Measurements from ENCODE around the gene ETV6. TPM values are rescaled to one million over a fixed set of nuclear protein-coding genes. Genes with fewer than 3 reads are reported as not detected.

Gene ETV6
- polyA plus RNA-seq, 1 donor (not counting 4 experiments of a cell fraction or from before 2014, with no cell fraction given), result 5.3 TPM

- Histone ChIP-seq H3K4me3 (ENCODE audit: control insufficient read depth in 2 of 3, extremely low read depth in 1 of 3, insufficient read depth in 2 of 3, low read depth in 1 of 3, low read length in 3 of 3) (no peak overlapping the region), H3K36me3 (ENCODE audit: control insufficient read depth in 2 of 2, extremely low read depth in 1 of 2, insufficient read depth in 2 of 2, low read length in 2 of 2) (no peaks in the 10 kb centered on the region), H4K20me1 (ENCODE audit: control insufficient read depth, extremely low read depth, insufficient read depth, low read length) (no peaks in the 10 kb centered on the region), H3K9ac (ENCODE audit: control insufficient read depth, extremely low read depth, insufficient read depth, low read length) (no peak overlapping the region), H2AFZ (ENCODE audit: control insufficient read depth, low read length) (no peak overlapping the region), H3K4me2 (ENCODE audit: control insufficient read depth, extremely low read depth, insufficient read depth, low read depth, low read length) (no peak overlapping the region), H3K27ac (ENCODE audit: control insufficient read depth, insufficient read depth, low read length) (no peak overlapping the region), H3K9me3 (ENCODE audit: control insufficient read depth, low read depth, low read length) (no peaks in the 10 kb centered on the region), H3K79me2 (ENCODE audit: control insufficient read depth, insufficient read depth, low read length) (no peaks in the 10 kb centered on the region), H3K9me1 (ENCODE audit: control insufficient read depth, extremely low read depth, insufficient read depth, low read length) (no peaks in the 10 kb centered on the region), H3K27me3 (ENCODE audit: control insufficient read depth, extremely low read depth, insufficient read depth, low read length) (no peaks in the 10 kb centered on the region), H3K4me1 (ENCODE audit: control insufficient read depth, extremely low read depth, insufficient read depth, low read length) (peaks cover 14% of the 10 kb centered on the region)
- no peak for FAIRE-seq
- dilution Hi-C loops (cut with MboI; ENCODE audit: extremely low pct_ligation_motif_present, low sequenced_read_pairs), result no loop called here
- TF ChIP-seq CTCF (optimal IDR thresholded peaks at IDR 0.05 in 1 of 3, IDR thresholded peaks at IDR 0.05 in 1 of 3, conservative IDR thresholded peaks at IDR 0.05 in 1 of 3; ENCODE audit: extremely low read depth in 1 of 3, insufficient read depth in 2 of 3, low read length in 3 of 3), result no peak
- no peak for TF ChIP-seq EZH2 (IDR thresholded peaks at IDR 0.05; ENCODE audit: low read length)
- no peak for DNase-seq (ENCODE audit: low read depth, low spot score)
These were observed 15.5 kb upstream of the ETV6 start for GRCh38 chr12:11633968-11634367.

GRCh38 chr12:11635341-11635740 is 14.1 kb upstream of the ETV6 start:
- H3K9me3 ChIP-seq (ENCODE audit: control insufficient read depth, low read depth, low read length), result no peaks in the 10 kb centered on the region
- peaks cover 14% of the 10 kb centered on the region for H3K4me1 ChIP-seq (ENCODE audit: control insufficient read depth, extremely low read depth, insufficient read depth, low read length)
- TF ChIP-seq EZH2 (IDR thresholded peaks at IDR 0.05; ENCODE audit: low read length), result no peak
- TF ChIP-seq CTCF (optimal IDR thresholded peaks at IDR 0.05 in 1 of 3, IDR thresholded peaks at IDR 0.05 in 1 of 3, conservative IDR thresholded peaks at IDR 0.05 in 1 of 3; ENCODE audit: extremely low read depth in 1 of 3, insufficient read depth in 2 of 3, low read length in 3 of 3), result no peak
- H3K27me3 ChIP-seq (ENCODE audit: control insufficient read depth, extremely low read depth, insufficient read depth, low read length), result no peaks in the 10 kb centered on the region
- H3K9me1 ChIP-seq (ENCODE audit: control insufficient read depth, extremely low read depth, insufficient read depth, low read length), result no peaks in the 10 kb centered on the region
- H4K20me1 ChIP-seq (ENCODE audit: control insufficient read depth, extremely low read depth, insufficient read depth, low read length), result no peaks in the 10 kb centered on the region
- peak; percentile 52 for DNase-seq (ENCODE audit: low read depth, low spot score)
- H2AFZ ChIP-seq (ENCODE audit: control insufficient read depth, low read length), result no peak overlapping the region
- peak; percentile 96 for FAIRE-seq
- no peak overlapping the region for H3K4me3 ChIP-seq (ENCODE audit: control insufficient read depth in 2 of 3, extremely low read depth in 1 of 3, insufficient read depth in 2 of 3, low read depth in 1 of 3, low read length in 3 of 3)
- H3K36me3 ChIP-seq (ENCODE audit: control insufficient read depth in 2 of 2, extremely low read depth in 1 of 2, insufficient read depth in 2 of 2, low read length in 2 of 2), result no peaks in the 10 kb centered on the region
- dilution Hi-C loops (cut with MboI; ENCODE audit: extremely low pct_ligation_motif_present, low sequenced_read_pairs), result no loop called here
- no peak overlapping the region for H3K4me2 ChIP-seq (ENCODE audit: control insufficient read depth, extremely low read depth, insufficient read depth, low read depth, low read length)
- H3K79me2 ChIP-seq (ENCODE audit: control insufficient read depth, insufficient read depth, low read length), result no peaks in the 10 kb centered on the region
- H3K9ac ChIP-seq (ENCODE audit: control insufficient read depth, extremely low read depth, insufficient read depth, low read length), result no peak overlapping the region
- H3K27ac ChIP-seq (ENCODE audit: control insufficient read depth, insufficient read depth, low read length), result no peak overlapping the region
